Left renal pelvis (tissue), 4 donors: Measurements from ENCODE around the gene ACO1. TPM values are rescaled to one million over a fixed set of nuclear protein-coding genes. Genes with fewer than 3 reads are reported as not detected.

Source experiments
- DNase-seq, 4 donors: peaks; one replicate each; pipeline ENCODE4 v3.0.0-alpha.2; 2013; ENCODE audit warnings: low read depth in 4 of 4, low spot score in 3 of 4
- polyA plus RNA-seq, 4 donors: library from polyadenylated mRNA; unstranded; fragments of 120-200 nt; gene quantifications; one replicate each; pipeline ENCODE4 v1.2.1, GENCODE V29; 2013; ENCODE audit not compliant: insufficient read length in 4 of 4

ACO1 gene
- polyA plus RNA-seq, 4 donors, result 32.3 to 48.7 (median 45.4) TPM

DNA sequence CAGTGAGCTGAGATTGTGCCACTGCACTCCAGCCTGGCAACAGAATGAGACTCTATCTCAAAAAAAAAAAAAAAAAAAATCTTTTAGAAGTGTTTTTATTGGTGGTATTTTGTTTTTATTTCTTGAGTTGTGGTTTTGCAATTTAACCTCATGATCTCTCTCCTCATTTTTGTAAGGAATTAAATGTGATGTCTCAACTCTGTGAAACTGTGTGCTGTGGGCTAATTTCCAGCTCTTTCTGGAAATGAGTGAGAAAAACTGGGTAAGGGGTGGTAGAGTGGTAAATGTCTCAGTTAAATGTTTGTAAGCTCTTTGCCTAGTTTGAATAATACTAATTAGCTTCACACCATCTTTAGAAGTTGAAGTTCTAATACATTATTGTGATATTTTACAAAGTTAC lies 29.0 kb downstream of the ACO1 start:
- DNase-seq, result no peak

DNA sequence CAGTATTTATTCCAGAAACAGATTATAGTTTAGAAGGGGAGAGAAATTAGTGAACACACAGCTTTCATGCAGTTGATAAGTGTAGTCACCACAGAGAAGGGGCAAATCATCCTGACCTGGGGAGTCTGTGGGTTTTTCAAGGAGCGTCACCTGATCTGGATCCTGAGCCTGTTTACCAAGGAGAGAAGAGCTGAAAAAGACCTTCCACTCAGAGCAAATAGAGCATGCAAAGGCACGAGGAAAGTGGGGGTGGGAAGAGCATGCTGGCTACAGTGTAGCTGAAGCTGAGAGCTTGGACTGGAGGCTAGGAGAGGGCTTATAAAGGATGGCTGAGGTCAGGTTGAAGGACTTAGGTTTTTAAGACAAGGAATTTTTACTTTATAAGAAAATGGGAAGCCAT lies 30.4 kb downstream of the ACO1 start:
- no peak for DNase-seq

DNA sequence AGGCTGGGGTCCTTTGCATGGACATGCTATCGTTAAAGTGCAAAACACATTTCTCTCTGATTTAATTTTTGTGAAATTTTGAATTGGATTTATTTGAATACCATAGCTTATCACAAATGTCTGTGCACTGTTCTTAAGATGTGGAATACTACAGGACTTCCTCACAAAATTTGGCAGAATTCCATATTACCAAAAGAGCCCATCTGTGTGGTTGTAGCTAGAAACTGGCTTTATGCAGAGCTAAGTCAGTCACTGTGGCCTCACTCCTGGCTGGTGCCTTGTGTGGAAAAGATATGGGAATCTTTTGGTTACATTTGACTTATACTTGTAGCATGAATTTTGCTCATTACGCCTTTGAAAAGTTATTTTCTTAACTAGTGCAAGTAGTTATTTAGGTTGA lies 35.5 kb downstream of the ACO1 start:
- no peak for DNase-seq

DNA sequence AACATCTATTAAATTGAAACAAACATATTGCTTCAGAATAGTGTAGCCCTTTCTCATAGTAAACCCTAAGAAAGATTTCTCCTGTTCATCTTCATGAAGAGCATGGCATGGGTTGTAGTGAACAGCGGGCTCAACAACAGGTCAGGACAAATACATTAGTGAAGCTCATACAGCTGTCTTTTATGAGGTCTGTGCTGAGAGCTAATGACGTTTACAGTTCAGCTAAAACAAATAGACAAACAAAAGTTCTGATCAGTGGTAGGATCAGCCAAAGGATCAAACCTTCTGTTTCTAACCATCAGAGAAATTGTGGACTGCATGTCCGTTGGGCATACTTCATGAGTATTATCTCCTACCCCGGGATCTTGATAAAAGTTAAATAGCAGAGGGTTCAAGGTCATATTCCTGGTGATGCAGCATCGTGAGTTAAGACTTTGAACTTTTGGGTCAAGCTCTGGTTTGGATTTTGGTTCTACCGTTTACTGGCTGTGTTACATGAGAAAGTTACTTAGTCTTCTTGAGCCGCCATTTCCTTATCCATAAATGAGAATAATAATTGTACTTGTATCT lies 37.9 kb downstream of the ACO1 start:
- no peak for DNase-seq

DNA sequence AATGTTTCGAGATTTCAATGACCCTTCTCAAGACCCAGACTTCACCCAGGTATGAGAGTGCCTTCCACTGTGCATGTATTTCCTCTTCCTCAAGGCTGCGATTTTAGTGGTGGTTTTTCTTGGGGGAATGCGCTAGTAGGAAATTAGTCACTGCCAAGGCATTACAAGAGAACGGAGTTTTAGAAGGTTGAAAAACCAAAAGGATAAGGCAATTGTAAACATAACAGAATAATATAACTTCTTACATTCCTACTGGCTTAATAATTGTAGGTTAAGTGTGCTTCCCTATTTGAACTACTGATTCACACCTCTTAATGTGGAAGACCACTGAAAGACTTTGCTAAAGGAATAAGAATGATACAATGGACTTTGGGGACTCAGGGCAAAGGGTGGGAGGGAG lies 38.9 kb downstream of the ACO1 start:
- no peak for DNase-seq

DNA sequence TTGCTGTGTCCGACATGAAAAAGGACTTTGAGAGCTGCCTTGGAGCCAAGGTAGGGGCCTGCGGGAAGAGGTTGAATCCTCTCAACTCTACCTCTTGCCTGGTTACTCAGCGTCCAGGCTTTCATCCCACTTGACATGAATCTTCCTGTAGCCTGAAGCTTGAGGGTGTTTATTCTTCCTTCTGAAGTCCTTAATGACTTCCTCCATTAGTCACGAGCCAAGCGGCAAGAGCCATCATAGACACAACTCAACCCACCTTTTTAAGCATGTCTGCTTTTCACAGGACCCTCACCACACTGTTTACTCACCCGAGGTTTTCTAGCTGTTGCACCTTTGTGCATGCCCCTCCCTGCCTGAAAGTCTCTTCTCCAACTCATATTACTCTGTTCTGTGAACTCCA lies 40.2 kb downstream of the ACO1 start:
- no peak for DNase-seq

DNA sequence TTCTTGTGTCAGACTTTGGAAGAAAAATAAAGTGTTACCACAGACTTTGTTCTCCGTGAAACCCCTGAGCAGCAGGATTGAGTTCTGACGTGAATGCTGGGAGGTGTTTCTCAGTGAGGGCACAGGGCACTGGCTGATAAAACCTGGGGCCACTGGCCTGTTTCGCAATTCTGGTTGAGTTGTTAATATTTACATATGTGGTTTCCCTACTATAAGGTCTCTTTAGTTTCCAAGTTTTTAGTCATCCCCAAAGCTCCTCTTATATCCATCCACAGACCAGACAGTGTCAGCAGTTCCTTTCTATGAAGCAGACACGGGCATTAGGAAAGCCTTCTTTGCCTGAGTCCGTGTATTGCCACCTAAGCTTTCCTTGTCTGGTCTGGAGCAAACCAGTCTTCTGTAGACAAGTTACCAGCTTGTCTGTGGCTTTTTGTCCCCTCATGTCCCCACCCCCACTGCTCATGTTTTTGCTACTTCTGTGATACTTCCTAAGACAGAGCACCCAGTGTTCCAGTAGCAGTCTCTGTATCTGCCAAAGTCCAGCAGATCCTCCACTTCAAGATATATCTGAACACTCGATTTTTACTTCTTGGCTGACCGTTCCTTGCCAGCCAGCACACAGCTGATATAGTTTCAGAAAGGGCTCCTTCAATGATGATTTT lies 42.0 kb downstream of the ACO1 start:
- no peak for DNase-seq

DNA sequence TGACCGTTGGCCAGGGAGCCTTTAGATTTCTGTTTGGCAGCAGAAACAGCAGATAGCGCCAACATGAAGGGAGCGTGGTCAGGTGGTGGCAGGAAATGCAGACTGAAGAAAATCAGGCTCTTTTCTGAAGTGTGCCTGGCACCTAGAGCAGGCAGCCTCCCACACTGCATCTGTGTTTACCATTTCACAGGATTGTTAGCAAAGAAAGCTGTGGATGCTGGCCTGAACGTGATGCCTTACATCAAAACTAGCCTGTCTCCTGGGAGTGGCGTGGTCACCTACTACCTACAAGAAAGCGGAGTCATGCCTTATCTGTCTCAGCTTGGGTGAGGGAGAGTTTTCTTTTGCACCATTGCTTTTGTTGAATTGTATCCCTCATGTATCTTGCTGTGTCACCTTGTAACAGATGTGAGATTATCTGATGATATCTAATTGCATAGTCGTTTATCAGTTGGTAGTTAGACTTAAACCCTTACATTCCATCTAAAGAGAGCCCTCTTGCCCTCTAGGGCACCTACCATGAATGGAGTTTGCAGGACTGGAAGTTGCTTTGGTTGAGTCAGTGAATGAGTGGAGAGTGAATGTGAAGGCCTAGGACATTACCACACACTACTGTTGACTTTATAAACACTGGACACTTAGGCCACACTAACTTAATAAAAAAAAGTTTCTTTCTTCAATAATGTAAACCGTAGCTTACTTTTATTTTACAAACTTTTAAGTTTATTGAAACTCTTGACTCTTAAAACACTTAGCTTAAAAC lies 42.8 kb downstream of the ACO1 start:
- DNase-seq, result no peak

DNA sequence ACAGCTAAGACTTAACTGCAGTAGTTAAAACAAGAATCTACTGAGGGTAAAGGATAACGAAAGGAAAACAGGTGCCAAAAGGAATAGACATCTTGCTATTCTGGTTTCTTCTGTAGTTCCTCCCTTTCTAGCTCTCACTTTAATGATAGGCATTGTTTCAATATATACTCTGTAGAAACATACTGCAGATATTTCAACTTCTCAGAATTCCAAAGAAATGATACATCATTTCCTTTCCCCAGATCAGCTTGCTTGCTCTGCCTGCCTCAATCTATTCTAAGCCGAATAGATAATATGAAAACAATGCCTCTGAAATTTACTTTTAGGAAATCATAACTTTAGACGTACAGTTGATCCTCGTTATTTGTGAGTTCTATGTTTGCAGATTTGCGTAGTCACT lies 46.3 kb downstream of the ACO1 start:
- DNase-seq, result no peak

DNA sequence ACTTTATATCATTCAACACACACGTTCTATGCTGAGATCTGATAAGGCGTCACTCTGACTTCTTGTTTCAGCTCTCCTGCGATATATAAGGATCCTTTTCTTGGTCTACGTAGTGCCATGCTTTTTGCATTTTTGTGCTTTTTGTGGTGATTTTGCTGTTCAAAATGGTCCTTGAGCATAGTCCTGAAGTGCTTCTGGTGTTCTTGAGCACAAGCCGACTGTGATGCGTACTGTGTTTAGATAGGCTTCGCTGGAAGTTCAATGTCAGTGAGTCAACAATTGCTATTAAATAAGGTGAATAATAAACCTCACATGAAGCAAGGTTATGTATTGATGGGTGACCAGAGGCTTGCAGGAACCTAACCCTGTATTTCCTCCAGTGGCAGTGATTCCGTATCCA lies 46.8 kb downstream of the ACO1 start:
- DNase-seq, result no peak

DNA sequence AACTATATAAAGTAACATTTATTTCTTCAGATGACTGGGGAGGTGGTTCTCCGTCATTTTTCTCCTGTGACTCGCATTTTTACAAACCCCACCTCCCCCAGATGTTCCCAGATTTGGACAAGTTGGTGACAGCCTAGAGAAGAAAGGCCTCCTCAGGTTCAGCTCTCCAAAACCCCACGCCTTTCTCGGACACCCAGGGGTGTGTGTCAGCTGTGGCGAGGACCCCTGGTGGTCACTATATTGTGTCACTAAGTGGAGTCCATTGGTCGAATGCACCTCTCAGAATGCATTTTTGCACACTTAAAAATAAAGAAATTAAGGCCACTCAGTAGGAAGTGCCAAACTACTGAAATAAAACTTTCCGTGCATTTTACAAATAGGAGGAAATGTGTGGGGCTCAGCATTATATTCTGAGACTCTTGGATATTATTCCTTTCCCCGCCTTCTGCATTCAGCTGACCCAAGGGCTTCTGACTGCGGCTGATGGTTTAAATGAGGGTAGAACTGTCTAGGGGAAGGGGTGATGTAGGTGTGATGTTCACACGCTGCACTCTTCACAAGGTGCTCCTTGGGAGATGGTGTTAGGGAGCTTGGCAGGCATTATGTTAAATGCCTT lies 47.6 kb downstream of the ACO1 start:
- DNase-seq, result peak in 1 of 4 donors; percentile 12

DNA sequence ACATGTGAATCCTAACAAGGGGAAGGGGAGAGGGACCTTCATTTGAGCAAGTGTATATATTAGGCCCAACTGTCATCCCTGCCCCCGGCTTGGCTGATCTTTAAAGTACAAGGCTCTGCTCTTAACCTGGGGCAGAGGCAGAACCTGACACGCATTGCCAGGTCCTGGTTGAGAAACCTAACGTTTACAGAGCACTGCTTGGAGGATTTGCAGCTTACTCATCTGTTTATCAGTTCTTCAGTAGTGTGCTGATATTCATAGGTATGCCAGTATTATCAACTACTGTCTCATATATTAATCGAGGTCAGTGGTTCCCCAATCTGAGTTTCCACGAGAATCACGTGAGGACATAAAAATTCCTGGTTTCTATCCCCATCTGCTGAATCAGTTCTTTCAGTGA lies 50.4 kb downstream of the ACO1 start:
- DNase-seq, result no peak

DNA sequence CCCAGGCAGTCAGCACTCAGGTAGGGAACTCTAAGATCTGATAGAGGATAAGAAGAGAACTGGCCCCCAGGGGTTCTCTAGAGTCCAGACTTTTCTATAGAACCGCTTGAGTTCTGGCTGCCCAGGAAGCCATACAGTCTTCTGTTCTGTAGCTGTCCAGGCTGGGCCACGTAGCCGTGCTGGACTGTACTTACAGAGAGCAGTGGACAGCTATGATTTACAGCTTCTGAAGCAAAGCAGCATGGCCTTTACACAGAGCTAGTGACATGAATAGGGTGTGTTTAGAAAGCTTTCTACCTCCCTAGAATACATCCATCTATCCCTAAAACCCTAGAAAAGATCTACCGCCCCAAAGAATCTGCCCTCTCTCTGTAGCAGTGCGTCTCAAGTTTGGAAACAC lies 57.2 kb downstream of the ACO1 start:
- no peak for DNase-seq

DNA sequence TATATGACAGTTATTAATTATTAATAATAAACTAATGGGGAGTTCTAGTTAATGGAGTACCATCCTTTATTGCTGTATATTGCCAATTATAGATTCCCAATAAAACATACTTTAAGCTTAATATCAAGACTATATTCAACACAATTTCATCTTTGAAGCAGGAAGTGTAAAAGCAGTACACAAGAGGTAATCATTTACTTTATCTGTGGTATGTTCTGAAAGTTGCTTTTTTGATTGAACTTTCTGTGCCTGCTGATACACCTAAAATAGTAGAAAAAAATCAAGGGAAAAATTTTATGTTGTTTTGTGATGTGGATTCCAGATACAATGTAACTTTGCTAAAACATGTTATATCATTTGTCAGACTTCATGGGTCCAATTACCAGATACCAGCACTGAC lies 58.0 kb downstream of the ACO1 start:
- no peak for DNase-seq

DNA sequence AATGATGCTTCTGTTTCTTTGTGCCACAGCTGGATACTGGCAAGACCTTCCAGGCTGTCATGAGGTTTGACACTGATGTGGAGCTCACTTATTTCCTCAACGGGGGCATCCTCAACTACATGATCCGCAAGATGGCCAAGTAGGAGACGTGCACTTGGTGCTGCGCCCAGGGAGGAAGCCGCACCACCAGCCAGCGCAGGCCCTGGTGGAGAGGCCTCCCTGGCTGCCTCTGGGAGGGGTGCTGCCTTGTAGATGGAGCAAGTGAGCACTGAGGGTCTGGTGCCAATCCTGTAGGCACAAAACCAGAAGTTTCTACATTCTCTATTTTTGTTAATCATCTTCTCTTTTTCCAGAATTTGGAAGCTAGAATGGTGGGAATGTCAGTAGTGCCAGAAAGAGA lies 65.5 kb downstream of the ACO1 start:
- DNase-seq, result no peak

DNA sequence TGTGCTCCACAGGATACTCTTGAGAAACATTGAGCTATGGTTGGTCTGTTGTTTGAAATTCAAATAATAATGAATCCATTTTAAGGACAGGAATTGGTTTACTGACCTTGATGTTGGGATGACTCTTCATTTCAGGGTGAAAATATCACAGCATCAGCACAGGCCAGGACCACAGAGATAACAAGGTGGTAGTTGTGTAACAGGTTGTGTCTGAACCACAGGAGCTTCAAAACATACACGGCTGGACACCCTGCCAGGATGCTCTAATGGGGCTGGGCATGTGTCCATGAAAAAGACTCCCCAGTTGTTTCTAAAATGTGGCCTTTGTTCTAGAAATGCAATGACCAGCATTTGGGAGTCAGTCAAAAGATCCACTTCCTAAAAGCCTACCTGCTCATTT lies 69.8 kb downstream of the ACO1 start:
- no peak for DNase-seq

DNA sequence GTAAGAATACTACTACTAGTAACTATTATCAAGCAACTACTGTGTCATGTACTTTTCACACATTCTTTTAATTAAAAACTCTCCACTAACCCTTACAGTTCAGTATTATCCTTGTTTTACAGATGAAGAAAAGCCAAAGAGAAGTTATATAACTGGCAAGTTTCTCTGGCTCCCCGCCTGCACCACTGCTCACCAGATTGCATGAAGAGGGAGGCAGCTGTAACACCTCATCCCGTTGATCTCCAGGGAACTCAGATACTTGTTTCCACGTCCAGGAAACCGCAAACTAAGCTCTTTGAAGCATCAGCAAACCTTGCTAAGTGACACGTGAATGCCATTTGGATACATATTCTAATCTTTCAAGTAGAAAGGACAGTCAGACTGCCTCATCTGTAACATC lies 71.3 kb downstream of the ACO1 start:
- DNase-seq, result no peak

DNA sequence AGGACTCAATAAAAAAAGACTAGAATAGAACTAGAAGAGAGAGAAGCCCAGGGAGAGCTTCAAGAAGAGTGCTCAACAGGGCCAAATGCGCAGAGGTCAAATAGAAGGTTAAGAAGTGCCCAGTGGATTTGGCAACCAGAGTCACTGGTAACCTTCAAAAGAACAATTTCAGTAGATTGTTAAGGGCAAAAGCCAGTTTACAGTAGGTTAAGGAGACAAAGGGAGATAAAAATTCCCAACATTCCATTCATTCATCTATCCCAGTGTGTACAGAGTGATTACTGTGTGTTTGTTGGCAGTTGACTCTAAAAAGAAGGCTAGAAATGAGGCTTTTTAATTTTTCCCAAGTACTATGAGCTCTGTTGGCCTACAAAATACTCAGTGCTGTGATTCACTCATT lies 72.1 kb downstream of the ACO1 start:
- no peak for DNase-seq

DNA sequence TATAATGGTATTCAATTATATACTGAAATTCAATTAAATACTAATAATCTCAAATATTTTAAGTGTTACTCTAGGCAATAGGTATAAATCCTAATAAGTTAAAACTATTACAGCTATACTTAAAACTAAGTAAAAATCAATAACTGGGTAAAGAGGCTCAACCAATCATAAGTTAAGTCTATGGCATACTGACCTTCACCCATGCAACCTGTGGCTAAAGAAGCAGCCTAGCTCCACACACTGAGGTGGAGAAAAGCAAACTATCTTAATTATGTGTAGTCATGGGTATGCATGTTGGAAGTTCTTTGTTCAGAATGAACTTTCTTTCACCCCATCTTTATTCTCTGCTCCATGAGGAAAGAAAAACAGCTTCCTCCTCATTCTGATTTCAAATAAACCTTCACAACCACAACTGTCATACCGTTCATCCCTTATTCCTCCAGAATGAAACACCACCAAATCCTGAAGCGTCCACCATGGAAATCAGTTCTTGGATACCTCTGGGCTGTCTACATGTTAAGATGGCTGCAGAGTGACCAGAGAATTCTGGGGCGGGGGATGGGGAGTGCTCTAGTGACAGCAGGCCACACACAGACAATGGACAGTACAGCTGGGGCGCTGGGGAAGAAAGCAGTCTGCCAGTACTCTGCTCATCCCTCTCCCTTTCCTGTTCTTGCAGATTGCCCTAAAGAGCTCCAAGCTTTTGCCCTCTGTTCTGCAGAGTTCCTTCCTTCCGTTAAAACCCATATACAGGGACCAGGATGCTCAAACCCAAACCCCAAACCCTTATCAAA lies 79.3 kb downstream of the ACO1 start:
- DNase-seq, result no peak

DNA sequence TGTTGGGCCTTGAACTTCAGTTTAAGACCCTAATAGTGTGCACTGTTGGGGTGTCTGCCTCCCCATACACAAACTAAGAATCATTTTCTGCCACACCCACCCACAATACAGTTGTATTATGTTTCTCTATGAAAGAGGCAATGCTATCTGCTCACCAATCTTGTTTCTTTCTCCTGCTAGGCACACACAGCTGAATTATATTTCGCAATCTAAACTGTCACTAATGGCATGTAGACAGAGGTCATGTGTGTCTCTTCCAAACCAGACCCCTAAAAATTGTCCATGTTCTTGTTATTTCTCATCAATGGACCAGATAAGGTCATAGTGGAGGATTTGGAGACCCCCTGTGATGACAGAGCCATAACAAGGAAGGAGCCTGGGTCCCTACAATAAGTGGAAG lies 84.3 kb downstream of the ACO1 start:
- DNase-seq, result no peak

DNA sequence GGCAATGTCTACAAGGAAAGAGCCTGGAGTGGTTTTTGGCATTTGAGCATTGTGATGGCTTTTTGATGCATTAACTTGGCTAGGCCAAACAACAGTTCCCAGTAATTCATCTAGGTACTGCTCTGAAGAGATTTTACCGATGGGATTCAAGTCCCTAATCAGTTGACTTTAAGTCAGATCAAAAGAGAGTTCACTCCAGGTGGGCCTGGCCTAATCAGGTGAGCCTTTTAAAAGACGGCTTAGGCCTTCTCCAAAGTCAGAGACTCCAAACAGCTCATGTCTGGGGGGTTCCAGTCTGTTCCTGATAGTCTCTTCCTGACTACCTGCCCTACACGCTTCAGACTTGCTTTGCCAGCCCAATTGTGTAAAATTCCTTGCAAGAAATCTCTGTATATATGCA lies 87.9 kb downstream of the ACO1 start:
- no peak for DNase-seq
